Endothelial cell of coronary artery (primary cell): Measurements from ENCODE around the gene PDYN. TPM values are rescaled to one million over a fixed set of nuclear protein-coding genes. Genes with fewer than 3 reads are reported as not detected.

Source experiments
- total RNA-seq: library from RNA; depleted of rRNA; stranded (reverse); fragments of >200 nt; gene quantifications from 2 replicates; pipeline ENCODE4 v1.2.3, GENCODE V29; 2014

PDYN gene
- not detected in 2 replicates for total RNA-seq

GRCh38 chr20:1993986-1994385 is at the start of gene PDYN:
TSS of gene PDYN (minus strand) at chr20:1994058. CDS start at chr20:1983084, 10,974 bp downstream.

Other genes with a start within 250 kb of the PDYN start
- 12.2 and 14.4 TPM in 2 replicates for gene SIRPA, start 98.7 kb downstream of the PDYN start, total RNA-seq
- 13.9 and 15.4 TPM in 2 replicates for gene STK35, start 107.8 kb upstream of the PDYN start, total RNA-seq